IPS-18a (cell line): Measurements from ENCODE around the gene PUS3.
"Not testable (repeated sequence)": the region's sequence is repeated elsewhere in the genome, so short reads cannot be mapped to it uniquely, and the experiment has no call there.

ENCODE experiments used
- H3K27ac ChIP-seq: one replicate; pipeline ENCODE4 v1.5.1; 2013; ENCODE audit warnings: low read length
- H3K27me3 ChIP-seq: one replicate; pipeline ENCODE4 v1.6.1; 2013; ENCODE audit warnings: mild to moderate bottlenecking, low read length; ENCODE audit not compliant: control insufficient read depth, insufficient read depth
- H3K36me3 ChIP-seq: one replicate; pipeline ENCODE4 v1.6.1; 2013; ENCODE audit warnings: low read depth, low read length; ENCODE audit not compliant: control insufficient read depth
- H3K4me1 ChIP-seq: one replicate; pipeline ENCODE4 v1.6.1; 2013; ENCODE audit warnings: low read depth, low read length; ENCODE audit not compliant: control insufficient read depth
- H3K4me3 ChIP-seq: one replicate; pipeline ENCODE4 v1.5.1; 2013; ENCODE audit warnings: low read length
- H3K9ac ChIP-seq: one replicate; pipeline ENCODE4 v1.6.1; 2013; ENCODE audit warnings: mild to moderate bottlenecking, low read length, moderate library complexity
- H3K9me3 ChIP-seq: one replicate; pipeline ENCODE4 v1.6.1; 2013; ENCODE audit warnings: low read depth, low read length; ENCODE audit not compliant: control insufficient read depth

Gene PUS3

DNA sequence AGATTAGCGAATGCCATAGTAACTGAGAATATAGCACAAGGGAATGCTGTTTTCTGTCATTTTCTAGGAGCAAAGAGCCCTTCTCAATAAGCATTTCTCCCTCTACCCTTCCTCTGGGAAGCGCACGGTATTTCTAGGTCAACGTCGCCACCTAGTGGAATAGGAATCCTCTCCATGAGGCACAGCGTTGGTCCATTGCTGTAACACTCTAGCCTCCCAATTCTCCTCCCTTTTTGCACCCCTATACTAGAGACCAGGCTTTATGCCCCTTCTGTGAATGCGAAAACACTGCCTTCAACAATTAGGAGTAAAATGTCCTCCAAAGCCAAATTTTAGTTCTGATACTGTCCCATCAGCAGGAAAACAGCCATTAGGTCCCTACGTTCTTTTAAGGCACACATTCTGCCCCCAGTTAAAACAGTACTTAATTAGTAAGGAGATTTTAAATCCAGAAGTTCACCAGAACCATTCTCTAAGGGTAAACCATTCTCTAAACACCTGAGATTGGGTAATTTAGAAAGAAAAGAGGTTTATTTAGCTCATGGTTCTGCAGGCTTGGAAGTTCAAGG lies 28.4 kb downstream of the PUS3 start:
- H3K36me3 ChIP-seq = no peaks in the 10 kb centered on the region
- no peak overlapping the region for H3K27ac ChIP-seq
- H3K27me3 ChIP-seq = no peaks in the 10 kb centered on the region
- no peaks in the 10 kb centered on the region for H3K4me1 ChIP-seq
- no peaks in the 10 kb centered on the region for H3K9me3 ChIP-seq
- peak overlapping the region; percentile 52 for H3K4me3 ChIP-seq
- no peak overlapping the region for H3K9ac ChIP-seq

DNA sequence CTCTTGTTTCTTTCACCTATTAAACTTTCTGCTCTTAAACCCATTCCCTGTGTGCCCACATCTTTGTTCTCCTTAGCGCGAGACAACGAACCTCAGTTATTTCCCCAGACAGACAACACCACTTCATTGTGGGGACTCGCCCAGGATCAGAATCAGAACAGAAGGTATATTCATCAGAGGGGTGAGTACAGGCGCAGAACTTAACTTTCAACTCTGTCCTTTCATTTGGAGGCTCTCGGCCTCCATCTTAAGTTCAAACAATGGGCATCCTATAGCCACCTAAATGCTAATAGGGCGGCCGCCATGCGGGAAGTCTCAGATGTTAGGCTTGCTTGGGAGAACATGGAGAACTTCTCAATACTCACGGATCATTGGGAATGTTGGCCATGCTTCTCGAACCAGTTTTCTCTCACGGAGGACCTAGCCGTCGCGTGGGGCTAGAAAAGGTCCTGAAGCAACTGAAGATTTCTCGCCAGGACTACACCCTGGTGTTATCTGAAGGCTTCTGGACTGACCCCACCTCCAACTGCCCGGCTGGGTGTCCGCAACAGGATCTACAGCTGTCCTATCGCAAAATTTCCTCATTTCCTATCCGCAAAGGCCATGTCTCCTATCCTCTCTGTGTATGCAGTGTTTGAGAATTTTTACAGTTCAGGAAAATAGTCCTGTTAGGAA lies 29.0 kb downstream of the PUS3 start:
- Histone ChIP-seq H3K9ac (peak overlapping the region; percentile 5), H3K4me1 (no peaks in the 10 kb centered on the region), H3K4me3 (peak overlapping the region; percentile 52), H3K9me3 (no peaks in the 10 kb centered on the region), H3K27me3 (no peaks in the 10 kb centered on the region), H3K27ac (no peak overlapping the region), H3K36me3 (no peaks in the 10 kb centered on the region)

DNA sequence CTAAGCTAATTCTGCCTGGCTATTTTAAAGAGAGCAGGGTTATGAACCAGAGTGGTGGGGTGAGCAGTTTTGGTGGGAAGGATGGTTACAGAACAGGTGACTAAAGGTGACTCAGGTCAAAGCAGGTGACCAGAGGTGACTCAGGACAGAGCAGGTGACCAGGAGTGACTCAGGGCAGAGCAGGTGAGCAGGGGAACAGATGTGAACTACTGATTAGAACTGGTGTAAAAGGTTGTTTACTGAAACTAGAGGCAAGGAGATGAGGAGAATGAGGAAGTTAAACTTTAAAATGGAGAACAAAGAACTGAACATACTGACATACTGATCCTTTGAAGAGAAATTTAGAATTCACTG lies 30.9 kb downstream of the PUS3 start:
- Histone ChIP-seq H3K4me3 (no peak overlapping the region), H3K9me3 (no peaks in the 10 kb centered on the region), H3K4me1 (no peaks in the 10 kb centered on the region), H3K27me3 (no peaks in the 10 kb centered on the region), H3K9ac (no peak overlapping the region), H3K27ac (no peak overlapping the region), H3K36me3 (no peaks in the 10 kb centered on the region)

DNA sequence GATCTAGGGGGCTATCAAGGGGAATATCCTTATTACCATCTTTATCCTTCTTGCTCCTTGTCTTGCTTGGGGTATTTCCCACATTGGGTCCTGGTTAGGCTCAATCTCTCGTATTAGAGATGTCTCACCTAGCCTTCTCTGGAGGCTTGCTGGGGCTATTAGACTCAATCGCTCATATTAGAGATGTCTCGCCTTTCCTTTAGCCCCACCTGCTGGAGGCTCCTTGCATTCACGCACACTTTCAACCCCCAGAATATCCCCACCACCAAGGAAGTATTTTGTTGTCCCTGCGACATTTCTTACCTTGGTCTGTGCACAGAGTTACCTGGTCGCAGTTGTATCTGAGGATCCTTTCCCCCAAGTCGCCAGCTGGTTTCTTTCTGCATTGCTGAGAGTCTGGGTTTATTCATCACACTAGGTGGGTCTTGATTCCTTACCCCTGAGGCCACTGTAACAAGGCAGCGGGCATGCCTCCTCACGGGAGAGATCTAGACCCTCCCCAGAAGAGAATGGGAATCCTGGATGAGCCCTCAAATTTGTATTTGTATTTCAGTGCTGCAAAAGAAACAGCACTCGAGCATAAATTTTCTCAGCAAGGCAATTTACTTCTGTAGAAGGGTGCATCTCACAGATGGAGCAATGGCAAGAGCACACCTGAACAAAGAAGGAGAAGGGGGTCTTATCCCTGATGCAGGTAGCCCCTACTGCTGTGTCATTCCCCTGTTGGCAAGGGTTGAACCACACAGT lies 31.4 kb downstream of the PUS3 start:
- Histone ChIP-seq H3K36me3 (no peaks in the 10 kb centered on the region), H3K9me3 (no peaks in the 10 kb centered on the region), H3K27ac (no peak overlapping the region), H3K4me1 (no peaks in the 10 kb centered on the region), H3K4me3 (no peak overlapping the region), H3K9ac (no peak overlapping the region), H3K27me3 (no peaks in the 10 kb centered on the region)

DNA sequence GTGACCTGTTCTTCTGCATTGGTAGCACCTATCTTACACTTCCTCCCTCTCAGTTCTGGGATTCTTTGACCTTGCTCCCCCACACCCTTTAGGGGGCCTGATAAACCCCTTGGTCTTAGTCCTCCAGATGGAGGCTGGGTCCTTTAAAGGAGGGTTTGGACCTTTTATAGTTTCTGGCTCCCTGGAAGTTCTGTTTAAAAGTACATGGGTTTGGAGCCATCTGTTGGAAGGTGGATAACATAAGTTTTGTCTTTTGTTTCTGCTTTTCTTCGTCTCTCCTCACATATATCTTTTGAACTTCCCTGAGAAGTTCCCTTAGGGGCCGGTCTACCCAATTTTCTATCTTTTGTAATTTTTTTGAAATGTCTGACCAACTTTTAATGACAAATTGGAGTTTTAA lies 33.5 kb downstream of the PUS3 start:
- no peaks in the 10 kb centered on the region for H3K36me3 ChIP-seq
- H3K27ac ChIP-seq = no peak overlapping the region
- H3K4me3 ChIP-seq = no peak overlapping the region
- no peaks in the 10 kb centered on the region for H3K9me3 ChIP-seq
- no peaks in the 10 kb centered on the region for H3K4me1 ChIP-seq
- no peak overlapping the region for H3K9ac ChIP-seq
- H3K27me3 ChIP-seq = no peaks in the 10 kb centered on the region

DNA sequence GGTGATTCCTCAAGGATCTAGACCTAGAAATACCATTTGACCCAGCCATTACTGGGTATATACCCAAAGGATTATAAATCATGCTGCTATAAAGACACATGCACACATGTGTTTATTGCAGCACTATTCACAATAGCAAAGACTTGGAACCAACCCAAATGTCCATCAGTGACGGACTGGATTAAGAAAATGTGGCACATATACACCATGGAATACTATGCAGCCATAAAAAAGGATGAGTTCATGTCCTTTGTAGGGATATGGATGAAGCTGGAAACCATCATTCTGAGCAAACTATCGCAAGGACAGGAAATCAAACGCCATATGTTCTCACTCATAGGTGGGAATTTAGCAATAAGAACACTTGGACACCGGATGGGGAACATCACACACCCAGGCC lies 37.7 kb downstream of the PUS3 start:
- H3K9ac ChIP-seq, H3K27ac ChIP-seq, H3K9me3 ChIP-seq, H3K27me3 ChIP-seq, H3K36me3 ChIP-seq, H3K4me3 ChIP-seq, H3K4me1 ChIP-seq: not testable (repeated sequence)

DNA sequence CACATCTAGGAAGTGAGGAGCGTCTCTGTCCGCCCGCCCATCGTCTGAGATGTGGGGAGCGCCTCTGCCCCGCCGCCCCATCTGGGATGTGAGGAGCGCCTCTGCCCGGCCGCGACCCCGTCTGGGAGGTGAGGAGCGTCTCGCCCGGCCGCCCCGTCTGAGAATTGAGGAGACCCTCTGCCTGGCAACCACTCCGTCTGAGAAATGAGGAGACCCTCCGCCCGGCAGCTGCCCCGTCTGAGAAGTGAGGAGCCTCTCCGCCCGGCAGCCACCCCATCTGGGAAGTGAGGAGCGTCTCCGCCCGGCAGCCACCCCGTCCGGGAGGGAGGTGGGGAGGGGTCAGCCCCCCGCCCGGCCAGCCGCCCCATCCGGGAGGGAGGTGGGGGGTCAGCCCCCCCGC lies 40.2 kb downstream of the PUS3 start:
- not testable (repeated sequence) for H3K4me3 ChIP-seq, H3K9me3 ChIP-seq, H3K4me1 ChIP-seq, H3K36me3 ChIP-seq, H3K27ac ChIP-seq, H3K9ac ChIP-seq, H3K27me3 ChIP-seq

DNA sequence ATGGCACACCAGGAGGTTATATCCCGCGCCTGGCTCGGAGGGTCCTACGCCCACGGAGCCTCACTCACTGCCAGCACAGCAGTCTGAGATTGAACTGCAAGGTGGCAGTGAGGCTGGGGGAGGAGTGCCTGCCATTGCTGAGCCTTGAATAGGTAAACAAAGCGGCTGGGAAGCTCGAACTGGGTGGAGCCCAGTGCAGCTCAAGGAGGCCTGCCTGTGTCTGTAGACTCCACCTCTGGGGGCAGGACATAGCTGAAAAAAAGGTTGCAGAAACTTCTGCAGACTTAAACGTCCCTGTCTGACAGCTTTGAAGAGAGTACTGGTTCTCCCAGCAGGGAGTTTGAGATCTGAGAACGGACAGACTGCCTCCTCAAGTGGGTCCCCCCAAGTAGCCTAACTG lies 45.3 kb downstream of the PUS3 start:
- H3K4me1 ChIP-seq, H3K9ac ChIP-seq, H3K9me3 ChIP-seq, H3K27ac ChIP-seq, H3K4me3 ChIP-seq, H3K36me3 ChIP-seq, H3K27me3 ChIP-seq: not testable (repeated sequence)

DNA sequence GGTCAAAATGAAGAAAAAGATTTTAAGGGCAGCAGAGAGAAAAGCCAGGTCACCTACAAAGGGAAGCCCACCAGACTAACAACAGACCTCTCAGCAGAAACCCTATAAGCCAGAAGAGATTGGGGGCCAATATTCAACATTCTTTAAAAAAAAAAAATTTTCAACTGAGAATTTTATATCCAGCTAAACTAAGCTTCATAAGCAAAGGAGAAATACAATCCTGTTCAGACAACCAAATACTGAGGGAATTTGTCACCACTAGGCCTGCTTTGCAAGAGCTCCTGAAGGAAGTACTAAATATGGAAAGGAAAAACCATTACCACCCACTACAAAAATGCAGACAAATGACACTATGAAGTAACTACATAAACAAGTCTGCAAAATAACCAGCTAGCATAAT lies 56.8 kb downstream of the PUS3 start:
- H3K27ac ChIP-seq = no peak overlapping the region
- peaks cover 5% of the 10 kb centered on the region for H3K4me1 ChIP-seq
- H3K27me3 ChIP-seq = no peaks in the 10 kb centered on the region
- peaks cover 13% of the 10 kb centered on the region for H3K9me3 ChIP-seq
- H3K9ac ChIP-seq = no peak overlapping the region
- H3K36me3 ChIP-seq = no peaks in the 10 kb centered on the region
- H3K4me3 ChIP-seq = no peak overlapping the region
